RWPE2 (cell line): ENCODE results near the gene PTPRN2.
A peak's percentile ranks its signal among the peaks of the same experiment; 100 is the strongest.

ENCODE experiments used
- ATAC-seq: fragments of 200-7000 bp; cut with Tn5 transposase; 3 replicates; pipeline ENCODE4 v1.9.1; 2021; ENCODE audit warnings: low read depth
- DNase-seq: peaks from one replicate; pipeline ENCODE4 v3.0.0-alpha.2; 2020; ENCODE audit warnings: low spot score
- H3K27ac ChIP-seq: fragments of 450-650 bp; 2 replicates; pipeline ENCODE4 v1.5.1; 2017; ENCODE audit warnings: mild to moderate bottlenecking; ENCODE audit not compliant: poor library complexity, severe bottlenecking
- H3K27me3 ChIP-seq: fragments of 250-450 bp; sonication (Bioruptor Pico); 2 replicates; pipeline ENCODE4 v1.5.1; 2021; ENCODE audit warnings: mild to moderate bottlenecking, moderate library complexity; ENCODE audit not compliant: insufficient read depth, poor library complexity, severe bottlenecking
- H3K36me3 ChIP-seq: fragments of 250-450 bp; sonication (Bioruptor Pico); 2 replicates; pipeline ENCODE4 v1.5.1; 2020; ENCODE audit warnings: low read depth, mild to moderate bottlenecking, moderate library complexity
- H3K4me1 ChIP-seq: fragments of 250-450 bp; sonication (Bioruptor Pico); 2 replicates; pipeline ENCODE4 v1.5.1; 2021; ENCODE audit warnings: mild to moderate bottlenecking, moderate library complexity; ENCODE audit not compliant: insufficient read depth, poor library complexity, severe bottlenecking
- H3K4me3 ChIP-seq: fragments of 250-450 bp; sonication (Bioruptor Pico); 2 replicates; pipeline ENCODE4 v1.5.1; 2021; ENCODE audit warnings: mild to moderate bottlenecking, moderate library complexity; ENCODE audit not compliant: severe bottlenecking
- H3K9me3 ChIP-seq: fragments of 250-450 bp; sonication (Bioruptor Pico); 2 replicates; pipeline ENCODE4 v1.5.1; 2021; ENCODE audit warnings: mild to moderate bottlenecking, moderate library complexity; ENCODE audit not compliant: severe bottlenecking
- TF ChIP-seq, protein P1 (sequence below): fragments of 450-650 bp; IDR thresholded peaks from one replicate; pipeline ENCODE4 v1.5.1; 2017; ENCODE audit warnings: mild to moderate bottlenecking, moderate library complexity; ENCODE audit not compliant: poor library complexity, severe bottlenecking

Gene PTPRN2

DNA sequence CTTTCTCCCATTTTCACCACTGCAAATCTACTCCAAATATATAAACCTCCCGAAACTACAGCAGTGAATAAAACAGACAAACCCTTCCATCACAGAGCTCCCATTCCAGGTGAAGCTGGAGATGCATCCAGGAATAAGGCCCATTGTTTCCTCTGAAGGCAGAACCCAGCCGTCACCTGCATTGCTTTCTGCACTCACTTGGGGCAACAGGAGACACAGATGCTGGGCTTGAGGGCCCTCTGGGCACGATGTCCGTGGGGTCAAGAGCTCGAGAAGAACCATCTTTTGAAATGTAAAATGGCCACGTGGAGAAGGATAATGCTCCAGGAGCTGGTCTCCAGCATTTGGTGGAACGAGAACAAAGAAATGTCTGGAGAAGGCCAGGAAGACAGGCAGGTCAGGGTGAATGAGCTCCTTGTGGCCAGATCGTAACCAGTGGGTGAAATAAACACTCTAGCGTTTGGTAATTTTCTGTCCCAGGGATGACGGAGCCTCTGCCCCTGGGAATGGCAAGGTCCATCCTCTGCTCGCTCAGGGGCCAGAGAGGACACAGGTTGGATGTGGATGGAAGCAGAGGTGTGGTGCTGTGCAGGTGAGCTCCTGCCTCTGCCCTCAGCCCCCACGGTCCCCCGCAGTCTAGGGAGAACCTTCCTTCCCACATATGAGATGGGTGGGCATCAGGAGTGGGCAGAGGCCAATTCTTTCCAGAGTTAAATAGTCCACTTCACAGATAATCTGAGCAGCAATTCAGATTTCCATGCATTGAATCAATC lies 694.7 kb downstream of the PTPRN2 start:
- ATAC-seq (no peak), DNase-seq (peak; percentile 23)
- H3K27me3 ChIP-seq = no peaks in the 10 kb centered on the region
- H3K36me3 ChIP-seq = no peaks in the 10 kb centered on the region
- H3K4me1 ChIP-seq = no peaks in the 10 kb centered on the region
- TF ChIP-seq, protein P1, sequence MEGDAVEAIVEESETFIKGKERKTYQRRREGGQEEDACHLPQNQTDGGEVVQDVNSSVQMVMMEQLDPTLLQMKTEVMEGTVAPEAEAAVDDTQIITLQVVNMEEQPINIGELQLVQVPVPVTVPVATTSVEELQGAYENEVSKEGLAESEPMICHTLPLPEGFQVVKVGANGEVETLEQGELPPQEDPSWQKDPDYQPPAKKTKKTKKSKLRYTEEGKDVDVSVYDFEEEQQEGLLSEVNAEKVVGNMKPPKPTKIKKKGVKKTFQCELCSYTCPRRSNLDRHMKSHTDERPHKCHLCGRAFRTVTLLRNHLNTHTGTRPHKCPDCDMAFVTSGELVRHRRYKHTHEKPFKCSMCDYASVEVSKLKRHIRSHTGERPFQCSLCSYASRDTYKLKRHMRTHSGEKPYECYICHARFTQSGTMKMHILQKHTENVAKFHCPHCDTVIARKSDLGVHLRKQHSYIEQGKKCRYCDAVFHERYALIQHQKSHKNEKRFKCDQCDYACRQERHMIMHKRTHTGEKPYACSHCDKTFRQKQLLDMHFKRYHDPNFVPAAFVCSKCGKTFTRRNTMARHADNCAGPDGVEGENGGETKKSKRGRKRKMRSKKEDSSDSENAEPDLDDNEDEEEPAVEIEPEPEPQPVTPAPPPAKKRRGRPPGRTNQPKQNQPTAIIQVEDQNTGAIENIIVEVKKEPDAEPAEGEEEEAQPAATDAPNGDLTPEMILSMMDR = no peak
- H3K9me3 ChIP-seq = no peaks in the 10 kb centered on the region
- no peak overlapping the region for H3K4me3 ChIP-seq
- no peak overlapping the region for H3K27ac ChIP-seq

DNA sequence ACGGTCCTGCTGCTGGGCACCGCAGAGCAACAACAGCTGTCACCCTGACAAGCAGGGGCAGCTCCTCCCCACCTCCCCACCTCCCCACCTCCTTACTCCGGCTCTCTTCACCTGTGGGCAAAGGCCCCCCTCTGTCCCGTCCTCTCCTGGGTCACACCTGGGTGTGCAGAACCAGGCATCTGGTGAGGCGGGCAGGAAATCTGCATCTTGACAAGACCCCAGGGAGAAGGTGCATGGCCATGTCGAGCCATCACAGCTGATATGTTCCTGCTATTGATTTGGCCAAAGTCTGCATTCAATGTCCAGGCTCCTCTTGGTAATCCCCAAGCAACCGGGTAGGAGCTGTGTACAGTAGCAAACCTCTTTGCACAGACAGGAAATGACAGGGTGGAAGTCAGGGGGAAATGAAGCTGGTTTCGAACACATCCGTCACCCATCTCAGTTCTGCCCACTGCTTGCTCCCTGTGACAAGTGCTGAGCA lies 696.7 kb downstream of the PTPRN2 start:
- H3K4me3 ChIP-seq = no peak overlapping the region
- no peak overlapping the region for H3K27ac ChIP-seq
- DNase-seq = peak; percentile 16
- H3K27me3 ChIP-seq = no peaks in the 10 kb centered on the region
- H3K4me1 ChIP-seq = no peaks in the 10 kb centered on the region
- TF ChIP-seq, protein P1 = no peak
- H3K9me3 ChIP-seq = no peaks in the 10 kb centered on the region
- no peak for ATAC-seq
- no peaks in the 10 kb centered on the region for H3K36me3 ChIP-seq

GRCh38 chr7:157889480-157889879 lies 698.1 kb downstream of the PTPRN2 start:
- DNase-seq = no peak

DNA sequence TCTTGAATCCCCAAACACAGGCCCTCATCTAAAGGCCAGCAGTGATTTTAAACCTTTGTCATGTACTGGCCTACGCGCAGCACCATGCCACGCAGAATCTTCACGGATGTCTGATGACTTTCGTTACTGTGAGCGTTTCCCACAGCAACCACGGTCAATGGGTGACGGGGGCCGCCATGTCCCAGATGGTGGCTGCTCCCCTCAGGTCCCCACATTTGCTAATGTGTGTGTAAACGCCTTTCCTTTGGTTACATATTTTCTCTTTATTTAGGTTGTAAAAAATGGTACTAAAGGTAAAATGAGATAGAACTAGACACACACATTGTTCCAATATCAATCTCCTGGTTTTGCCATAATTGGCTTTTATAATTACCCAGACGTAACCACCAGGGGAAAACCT lies 699.0 kb downstream of the PTPRN2 start:
- H3K4me1 ChIP-seq = no peaks in the 10 kb centered on the region
- no peaks in the 10 kb centered on the region for H3K9me3 ChIP-seq
- no peak overlapping the region for H3K27ac ChIP-seq
- ATAC-seq = no peak
- H3K27me3 ChIP-seq = no peaks in the 10 kb centered on the region
- H3K4me3 ChIP-seq = no peak overlapping the region
- TF ChIP-seq, protein P1 = no peak
- no peak for DNase-seq
- no peaks in the 10 kb centered on the region for H3K36me3 ChIP-seq

More at GRCh38 chr7:157889480-157889879, 698.1 kb downstream of the PTPRN2 start:
- no peaks in the 10 kb centered on the region for H3K27me3 ChIP-seq
- H3K27ac ChIP-seq = no peak overlapping the region
- no peak overlapping the region for H3K4me3 ChIP-seq
- TF ChIP-seq, protein P1 = no peak
- H3K9me3 ChIP-seq = no peaks in the 10 kb centered on the region
- no peak for ATAC-seq
- H3K4me1 ChIP-seq = no peaks in the 10 kb centered on the region
- no peaks in the 10 kb centered on the region for H3K36me3 ChIP-seq

GRCh38 chr7:157887400-157887799 lies 700.2 kb downstream of the PTPRN2 start:
- H3K9me3 ChIP-seq = no peaks in the 10 kb centered on the region
- H3K27ac ChIP-seq = no peak overlapping the region
- no peak overlapping the region for H3K4me3 ChIP-seq
- no peak for ATAC-seq
- peak; percentile 42 for DNase-seq
- H3K36me3 ChIP-seq = no peaks in the 10 kb centered on the region
- no peaks in the 10 kb centered on the region for H3K4me1 ChIP-seq
- no peaks in the 10 kb centered on the region for H3K27me3 ChIP-seq
- TF ChIP-seq, protein P1 = no peak
